SU-DHL-6 (cell line): ENCODE measurements around the gene SPOCK3.
A peak's percentile ranks its signal among the peaks of the same experiment; 100 is the strongest.

Source experiments
- H2AFZ ChIP-seq: fragments of 200-600 bp; sonication (generic); 2 replicates; pipeline ENCODE4 v1.6.1; 2014; ENCODE audit warnings: low read depth, mild to moderate bottlenecking, moderate library complexity, mixed read lengths, antibody characterized with exemption, low read length; ENCODE audit not compliant: severe bottlenecking
- H3F3A ChIP-seq: fragments of 200-600 bp; shearing (Covaris generic); 2 replicates; pipeline ENCODE4 v1.6.0; 2016; ENCODE audit warnings: antibody characterized with exemption, mild to moderate bottlenecking; ENCODE audit not compliant: insufficient read depth
- H3K27ac ChIP-seq: fragments of 200-600 bp; sonication (generic); 2 replicates; pipeline ENCODE4 v1.5.1; 2016; ENCODE audit warnings: low read depth, mild to moderate bottlenecking, low read length, moderate library complexity, mixed read lengths
- H3K27me3 ChIP-seq: fragments of 200-600 bp; sonication (generic), shearing (Covaris generic); 2 replicates; pipeline ENCODE4 v1.6.0; 2014; ENCODE audit warnings: mild to moderate bottlenecking, low read length
- H3K36me3 ChIP-seq: fragments of 200-600 bp; sonication (generic); 2 replicates; pipeline ENCODE4 v1.6.1; 2014; ENCODE audit warnings: mild to moderate bottlenecking, low read length, mixed read lengths
- H3K4me2 ChIP-seq: fragments of 300-600, 200-600 bp; shearing (Covaris generic), sonication (generic); 2 replicates; pipeline ENCODE4 v1.6.0; 2014; ENCODE audit warnings: low read length, low read depth, mild to moderate bottlenecking; ENCODE audit not compliant: poor library complexity, severe bottlenecking
- H3K4me3 ChIP-seq: fragments of 200-600 bp; sonication (generic); 2 replicates; pipeline ENCODE4 v1.5.1; 2014; ENCODE audit warnings: antibody characterized with exemption, low read length, mild to moderate bottlenecking, mixed read lengths; ENCODE audit not compliant: insufficient read depth, poor library complexity, severe bottlenecking
- H3K79me2 ChIP-seq: fragments of 200-600 bp; sonication (generic); 2 replicates; pipeline ENCODE4 v1.6.1; 2014; ENCODE audit warnings: mild to moderate bottlenecking, low read length, moderate library complexity; ENCODE audit not compliant: insufficient read depth
- H3K9ac ChIP-seq: fragments of 200-600 bp; sonication (generic); 2 replicates; pipeline ENCODE4 v1.7.0; 2014; ENCODE audit warnings: mild to moderate bottlenecking, low read length
- H3K9me2 ChIP-seq: fragments of 200-600 bp; sonication (generic); replicated peaks from 2 replicates; pipeline ENCODE4 v1.6.1; 2014; ENCODE audit warnings: low read length; ENCODE audit not compliant: insufficient read depth
- H3K9me3 ChIP-seq: fragments of 200-600 bp; sonication (generic); 2 replicates; pipeline ENCODE4 v1.6.1; 2014; ENCODE audit warnings: low read length, mixed read lengths; ENCODE audit not compliant: insufficient read depth
- H4K20me1 ChIP-seq: fragments of 200-600 bp; sonication (generic); 2 replicates; pipeline ENCODE4 v1.6.1; 2014; ENCODE audit warnings: low read depth, mild to moderate bottlenecking, antibody characterized with exemption, low read length, moderate library complexity, mixed read lengths
- EZH2phosphoT487 ChIP-seq: fragments of 200-600 bp; sonication (generic), shearing (Covaris generic); conservative IDR thresholded peaks from 2 replicates; pipeline ENCODE4 v1.6.1; 2018; ENCODE audit warnings: mild to moderate bottlenecking, antibody characterized with exemption, low read length, moderate library complexity, mixed read lengths
- TF ChIP-seq, protein P1 (sequence below): fragments of 200-600 bp; sonication (generic); IDR thresholded peaks from one replicate; pipeline ENCODE4 v1.5.1; 2017; ENCODE audit warnings: antibody characterized with exemption, mild to moderate bottlenecking, low read length, moderate library complexity; ENCODE audit not compliant: insufficient read depth, poor library complexity, severe bottlenecking

Gene SPOCK3

DNA sequence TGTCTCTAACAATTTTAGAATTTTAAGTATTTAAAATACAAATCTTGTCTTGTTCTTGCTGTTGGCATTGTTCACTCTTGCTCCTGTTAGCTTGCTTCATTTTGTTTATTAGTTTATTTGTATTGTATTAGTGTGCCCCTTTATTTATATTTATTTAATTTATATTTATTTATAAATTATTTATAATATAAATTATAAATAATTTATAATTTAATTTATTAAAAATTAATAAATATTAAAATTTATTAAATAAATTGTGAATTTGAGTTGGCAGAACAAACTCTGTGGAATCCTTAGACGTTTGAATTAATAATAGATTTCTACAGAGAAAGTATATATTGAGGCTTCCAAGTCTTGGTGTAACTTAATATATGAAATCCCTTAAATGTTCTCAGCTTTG, 331.4 kb downstream of the SPOCK3 start:
- H3K27me3 ChIP-seq = no peaks in the 10 kb centered on the region
- no peak for TF ChIP-seq EZH2phosphoT487
- TF ChIP-seq, protein P1, sequence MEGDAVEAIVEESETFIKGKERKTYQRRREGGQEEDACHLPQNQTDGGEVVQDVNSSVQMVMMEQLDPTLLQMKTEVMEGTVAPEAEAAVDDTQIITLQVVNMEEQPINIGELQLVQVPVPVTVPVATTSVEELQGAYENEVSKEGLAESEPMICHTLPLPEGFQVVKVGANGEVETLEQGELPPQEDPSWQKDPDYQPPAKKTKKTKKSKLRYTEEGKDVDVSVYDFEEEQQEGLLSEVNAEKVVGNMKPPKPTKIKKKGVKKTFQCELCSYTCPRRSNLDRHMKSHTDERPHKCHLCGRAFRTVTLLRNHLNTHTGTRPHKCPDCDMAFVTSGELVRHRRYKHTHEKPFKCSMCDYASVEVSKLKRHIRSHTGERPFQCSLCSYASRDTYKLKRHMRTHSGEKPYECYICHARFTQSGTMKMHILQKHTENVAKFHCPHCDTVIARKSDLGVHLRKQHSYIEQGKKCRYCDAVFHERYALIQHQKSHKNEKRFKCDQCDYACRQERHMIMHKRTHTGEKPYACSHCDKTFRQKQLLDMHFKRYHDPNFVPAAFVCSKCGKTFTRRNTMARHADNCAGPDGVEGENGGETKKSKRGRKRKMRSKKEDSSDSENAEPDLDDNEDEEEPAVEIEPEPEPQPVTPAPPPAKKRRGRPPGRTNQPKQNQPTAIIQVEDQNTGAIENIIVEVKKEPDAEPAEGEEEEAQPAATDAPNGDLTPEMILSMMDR = no peak
- H4K20me1 ChIP-seq = no peaks in the 10 kb centered on the region
- no peak overlapping the region for H3K27ac ChIP-seq
- H3K9ac ChIP-seq = no peak overlapping the region
- no peaks in the 10 kb centered on the region for H3K79me2 ChIP-seq
- no peaks in the 10 kb centered on the region for H3K36me3 ChIP-seq
- no peaks in the 10 kb centered on the region for H3F3A ChIP-seq
- no peak overlapping the region for H3K4me3 ChIP-seq
- H2AFZ ChIP-seq = no peak overlapping the region
- no peak overlapping the region for H3K4me2 ChIP-seq
- H3K9me2 ChIP-seq = no peaks in the 10 kb centered on the region
- H3K9me3 ChIP-seq = no peaks in the 10 kb centered on the region

DNA sequence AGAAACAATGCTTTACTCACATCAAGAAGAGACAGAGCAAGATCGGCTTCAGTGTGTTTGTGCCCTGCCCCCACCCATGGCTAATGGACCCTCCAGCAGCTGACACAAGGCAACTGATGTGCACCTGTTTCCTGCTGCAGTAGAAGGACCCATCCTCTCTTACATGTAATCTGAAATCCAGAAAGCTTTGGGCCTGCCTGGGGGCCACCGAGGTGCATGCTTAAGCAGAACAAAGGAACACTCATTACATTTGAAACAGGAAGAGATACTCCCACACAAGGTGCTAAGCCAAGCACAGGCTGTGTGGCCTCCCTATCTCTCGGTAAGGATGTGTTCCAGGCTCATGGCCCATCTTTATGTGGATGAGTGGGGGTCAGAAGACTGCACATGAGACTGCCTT, 338.0 kb downstream of the SPOCK3 start:
- no peak for TF ChIP-seq EZH2phosphoT487
- TF ChIP-seq, protein P1 = no peak
- Histone ChIP-seq H3K9me3 (no peaks in the 10 kb centered on the region), H3K9ac (no peak overlapping the region), H4K20me1 (no peaks in the 10 kb centered on the region), H3F3A (no peaks in the 10 kb centered on the region), H3K27ac (no peak overlapping the region), H3K9me2 (no peaks in the 10 kb centered on the region), H3K36me3 (no peaks in the 10 kb centered on the region), H3K79me2 (no peaks in the 10 kb centered on the region), H2AFZ (peak overlapping the region; percentile 47), H3K4me2 (no peak overlapping the region), H3K27me3 (no peaks in the 10 kb centered on the region), H3K4me3 (no peak overlapping the region)

DNA sequence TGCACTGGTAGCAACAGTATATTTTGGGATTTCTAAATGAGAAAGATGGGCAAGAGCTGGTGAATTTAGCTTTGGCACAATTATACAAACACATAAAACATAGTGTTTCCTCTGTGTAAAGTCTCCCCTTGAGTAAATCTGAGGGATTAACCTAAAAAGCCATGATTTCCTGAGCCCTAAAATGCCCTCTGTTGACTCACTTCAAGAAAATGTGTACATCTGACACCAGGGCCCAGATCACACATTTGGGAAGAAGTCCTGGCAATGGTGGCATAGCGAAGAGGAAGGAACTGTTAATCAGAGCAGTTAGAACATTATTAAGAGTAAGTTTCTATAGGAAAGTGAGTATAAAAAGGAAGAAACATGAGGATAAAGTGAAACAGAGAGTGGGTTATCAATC, 338.5 kb downstream of the SPOCK3 start:
- Histone ChIP-seq H3K79me2 (no peaks in the 10 kb centered on the region), H2AFZ (no peak overlapping the region), H3K4me3 (no peak overlapping the region), H3F3A (no peaks in the 10 kb centered on the region), H3K9me2 (no peaks in the 10 kb centered on the region), H3K4me2 (no peak overlapping the region), H4K20me1 (no peaks in the 10 kb centered on the region), H3K27me3 (no peaks in the 10 kb centered on the region), H3K36me3 (no peaks in the 10 kb centered on the region), H3K9ac (no peak overlapping the region), H3K9me3 (no peaks in the 10 kb centered on the region), H3K27ac (no peak overlapping the region)
- no peak for TF ChIP-seq EZH2phosphoT487
- TF ChIP-seq, protein P1 = no peak
